HG02571 (cell line): Measurements from ENCODE around the gene TP53I13.
A peak's percentile ranks its signal among the peaks of the same experiment; 100 is the strongest.

Experiments
- ATAC-seq: cut with Tn5 transposase; IDR thresholded peaks from one replicate; pipeline ENCODE4 v1.9.1; 2021; ENCODE audit warnings: mild to moderate bottlenecking, moderate library complexity; ENCODE audit not compliant: unreplicated experiment

TP53I13 gene

GRCh38 chr17:29613856-29614255 is 45.4 kb downstream of the TP53I13 start:
- no peak for ATAC-seq

- ATAC-seq, result no peak
Observed at GRCh38 chr17:29614349-29615047, 46.0 kb downstream of the TP53I13 start.

- no peak for ATAC-seq
Observed at GRCh38 chr17:29615048-29615385, 46.5 kb downstream of the TP53I13 start.

GRCh38 chr17:29615492-29616299 is 47.2 kb downstream of the TP53I13 start:
- peak; percentile 61 for ATAC-seq

GRCh38 chr17:29616300-29617048 is 48.0 kb downstream of the TP53I13 start:
- no peak for ATAC-seq

- ATAC-seq, result peak; percentile 48
Observed at GRCh38 chr17:29617125-29617480, 48.6 kb downstream of the TP53I13 start.

- ATAC-seq, result no peak
Observed at GRCh38 chr17:29617481-29618271, 49.2 kb downstream of the TP53I13 start.

GRCh38 chr17:29618272-29619065 is 50.0 kb downstream of the TP53I13 start:
- no peak for ATAC-seq

- ATAC-seq, result no peak
Observed at GRCh38 chr17:29619251-29619650, 50.8 kb downstream of the TP53I13 start.

- ATAC-seq, result no peak
Observed at GRCh38 chr17:29620271-29620670, 51.8 kb downstream of the TP53I13 start.

- no peak for ATAC-seq
Observed at GRCh38 chr17:29620779-29621500, 52.4 kb downstream of the TP53I13 start.

- ATAC-seq, result no peak
Observed at GRCh38 chr17:29621751-29622194, 53.3 kb downstream of the TP53I13 start.
